BLaER1 (cell line): Measurements from ENCODE around the gene CYP4F22.

ENCODE experiments used
- H3K27ac ChIP-seq: shearing (Covaris generic); formaldehyde crosslinking; 2 replicates; pipeline ENCODE4 v1.8.1; 2022
- H3K27me3 ChIP-seq: shearing (Covaris generic); formaldehyde crosslinking; 2 replicates; pipeline ENCODE4 v1.8.1; 2022
- H3K36me3 ChIP-seq: shearing (Covaris generic); formaldehyde crosslinking; 2 replicates; pipeline ENCODE4 v1.8.1; 2022
- H3K4me1 ChIP-seq: shearing (Covaris generic); formaldehyde crosslinking; 2 replicates; pipeline ENCODE4 v1.8.1; 2022
- H3K4me2 ChIP-seq: shearing (Covaris generic); formaldehyde crosslinking; 2 replicates; pipeline ENCODE4 v1.8.1; 2022
- H3K4me3 ChIP-seq: shearing (Covaris generic); formaldehyde crosslinking; 2 replicates; pipeline ENCODE4 v1.8.1; 2022
- H3K9ac ChIP-seq: shearing (Covaris generic); formaldehyde crosslinking; 2 replicates; pipeline ENCODE4 v1.8.1; 2022
- H3K9me3 ChIP-seq: shearing (Covaris generic); formaldehyde crosslinking; 2 replicates; pipeline ENCODE4 v1.8.1; 2022
- H4K20me1 ChIP-seq: shearing (Covaris generic); formaldehyde crosslinking; 2 replicates; pipeline ENCODE4 v1.8.1; 2022
- Cebpa-rat ChIP-seq: shearing (Covaris generic); IDR thresholded peaks from 2 replicates; pipeline ENCODE4 v1.8.1; 2022

The CYP4F22 gene

DNA sequence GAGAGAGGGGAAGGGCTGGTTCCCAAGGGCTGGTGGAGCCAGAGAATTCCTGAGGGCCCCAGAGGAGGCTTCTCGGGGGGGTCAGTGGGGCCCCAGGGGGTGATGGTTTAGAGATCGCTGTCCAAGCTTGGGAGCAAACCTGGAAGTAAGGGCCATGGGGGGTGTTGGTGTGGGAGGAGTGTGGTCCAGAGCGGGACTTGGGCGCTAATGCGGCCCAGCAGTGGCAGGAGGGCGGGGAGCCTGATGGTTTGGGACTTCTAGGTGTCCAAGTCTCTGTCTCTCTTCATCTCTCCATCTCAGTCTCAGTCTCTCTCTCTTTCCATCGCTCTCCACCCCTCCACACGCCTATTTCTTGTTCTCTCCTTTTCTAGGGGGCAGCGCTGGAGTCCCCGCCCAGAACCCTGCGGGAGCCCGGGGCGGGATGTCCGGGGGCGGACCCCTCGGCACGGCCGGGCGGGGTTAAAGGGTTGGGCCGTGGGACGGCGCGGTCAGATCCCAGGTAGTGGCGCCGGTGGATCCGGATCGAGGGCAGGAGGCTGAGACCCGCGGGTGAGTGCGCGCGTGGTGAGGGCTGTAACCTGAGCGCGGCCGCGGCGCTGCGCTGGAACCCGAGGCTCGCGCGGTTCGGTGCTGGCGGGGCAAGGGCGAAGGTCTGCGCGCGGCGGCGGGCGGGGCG is at the start of gene CYP4F22:
Gene CYP4F22, plus strand, starts transcription at position 491 of the 676 bp plus-strand sequence. CDS start 16,812 bp downstream, outside the sequence.
- no peaks in the 10 kb centered on the region for H4K20me1 ChIP-seq
- H3K36me3 ChIP-seq, result no peaks in the 10 kb centered on the region
- H3K4me3 ChIP-seq, result no peak within 1 kb of the TSS
- H3K9ac ChIP-seq, result no peak within 1 kb of the TSS
- no peak within 1 kb of the TSS for H3K27ac ChIP-seq
- H3K4me1 ChIP-seq, result no peaks in the 10 kb centered on the region
- H3K9me3 ChIP-seq, result no peaks in the 10 kb centered on the region
- H3K4me2 ChIP-seq, result no peak within 1 kb of the TSS
- peaks cover 32% of the 10 kb centered on the region for H3K27me3 ChIP-seq
- TF ChIP-seq Cebpa-rat, result no peak

DNA sequence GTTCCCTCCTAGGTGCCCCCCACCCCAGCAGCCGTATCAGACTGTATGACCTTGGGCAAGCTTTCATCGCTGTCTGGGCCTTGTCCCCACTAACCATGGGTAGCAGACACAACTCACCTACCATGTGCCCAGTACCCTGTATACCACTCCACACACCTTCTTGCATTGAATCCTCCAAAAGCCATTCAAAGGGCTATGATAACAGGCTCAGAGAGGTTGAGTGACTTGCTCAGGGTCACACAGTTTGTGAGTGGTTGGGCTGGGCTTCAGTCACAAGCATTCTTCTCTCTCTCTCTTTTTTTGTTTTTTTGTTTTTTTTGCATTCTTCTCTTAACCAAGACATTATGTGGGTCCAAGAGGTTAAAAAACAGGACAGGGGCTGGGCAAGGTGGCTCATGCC is 46.6 kb upstream of the CYP4F22 start:
- Histone ChIP-seq H3K4me3 (no peak overlapping the region), H3K27ac (peak overlapping the region; percentile 98; the same call in 1 of the 2 replicates), H3K9ac (no peak overlapping the region), H3K36me3 (peaks cover 22% of the 10 kb centered on the region; the same call in 1 of the 2 replicates), H4K20me1 (no peaks in the 10 kb centered on the region), H3K27me3 (no peaks in the 10 kb centered on the region), H3K4me2 (peak overlapping the region; percentile 94), H3K9me3 (0 out of 2 replicates have a peak, but pooled peaks cover 5% of the 10 kb centered on the region), H3K4me1 (peaks cover 68% of the 10 kb centered on the region)
- TF ChIP-seq Cebpa-rat, result no peak

GRCh38 chr19:15463861-15464371 is 44.4 kb upstream of the CYP4F22 start:
- Histone ChIP-seq H3K9me3 (no peaks in the 10 kb centered on the region), H3K27ac (peak overlapping the region; percentile 98), H3K4me3 (peak overlapping the region; percentile 71), H3K4me2 (peak overlapping the region; percentile 94), H3K36me3 (0 out of 2 replicates have a peak, but pooled peaks cover 8% of the 10 kb centered on the region), H4K20me1 (no peaks in the 10 kb centered on the region), H3K4me1 (peaks cover 77% of the 10 kb centered on the region), H3K9ac (peak overlapping the region; percentile 87), H3K27me3 (peaks cover 4% of the 10 kb centered on the region)
- TF ChIP-seq Cebpa-rat, result no peak

DNA sequence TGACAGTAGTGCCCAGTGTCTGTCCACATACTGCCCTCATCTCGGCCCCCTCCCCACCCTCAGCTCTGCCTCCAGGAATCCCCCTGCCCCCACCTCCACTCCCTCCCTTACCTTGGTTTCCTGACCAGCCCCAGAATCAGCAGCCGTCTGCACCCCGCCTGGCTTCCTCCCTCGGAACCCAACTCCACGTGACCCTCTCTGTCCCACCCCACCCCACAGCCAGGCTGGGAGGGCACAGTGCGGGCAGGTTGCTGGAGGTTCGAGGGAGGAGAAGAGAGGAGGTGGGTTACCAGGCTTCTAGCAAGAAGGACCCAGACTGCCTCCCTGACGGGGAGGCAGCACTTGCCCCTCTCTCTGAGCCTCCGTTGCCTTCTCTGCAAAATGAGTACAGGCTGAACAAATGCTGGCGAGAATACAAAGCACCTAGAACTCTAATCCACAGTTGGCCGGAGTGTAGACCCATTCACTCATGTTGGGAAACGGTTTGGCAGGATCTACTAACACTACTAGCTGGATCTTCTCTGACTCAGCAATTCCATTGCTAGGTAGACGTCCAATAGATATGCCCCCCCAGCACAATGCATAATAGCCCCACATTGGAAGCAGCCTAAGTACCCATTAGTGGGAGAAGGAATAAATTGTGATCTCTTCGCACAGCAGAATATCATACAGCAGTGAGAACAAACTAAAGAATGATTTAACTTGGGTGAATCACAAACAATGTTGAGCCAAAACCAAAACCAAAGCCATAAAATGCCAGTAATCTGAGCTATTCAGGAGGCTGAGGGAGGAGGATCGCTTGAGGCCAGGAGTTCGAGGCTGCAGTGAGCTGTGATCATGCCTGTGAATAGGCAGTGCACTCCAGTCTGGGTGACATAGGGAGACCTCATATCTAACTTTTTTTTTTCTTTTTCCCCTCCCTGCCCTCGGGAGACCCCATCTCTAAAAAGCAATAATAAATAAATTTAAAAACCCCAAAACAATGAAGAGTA is 43.6 kb upstream of the CYP4F22 start, which contains the start of gene RASAL3:
Gene RASAL3, minus strand, starts transcription at position 151 of the 992 bp plus-strand sequence. CDS start 186 bp downstream, outside the sequence.
- peak within 1 kb of the TSS; percentile 71 for H3K4me3 ChIP-seq
- no peak for TF ChIP-seq Cebpa-rat

GRCh38 chr19:15466851-15467733 is 41.2 kb upstream of the CYP4F22 start:
- no peaks in the 10 kb centered on the region for H4K20me1 ChIP-seq
- peaks cover 88% of the 10 kb centered on the region for H3K4me1 ChIP-seq
- peaks cover 14% of the 10 kb centered on the region for H3K27me3 ChIP-seq
- H3K27ac ChIP-seq, result peak overlapping the region; percentile 83
- peak overlapping the region; percentile 62; the same call in 1 of the 2 replicates for H3K9ac ChIP-seq
- 0 out of 2 replicates have a peak, but pooled peaks cover 3% of the 10 kb centered on the region for H3K9me3 ChIP-seq
- no peak overlapping the region for H3K4me3 ChIP-seq
- TF ChIP-seq Cebpa-rat, result no peak
- H3K36me3 ChIP-seq, result no peaks in the 10 kb centered on the region
- H3K4me2 ChIP-seq, result peak overlapping the region; percentile 90

More for the DNA sequence above, 43.6 kb upstream of the CYP4F22 start, which contains the start of gene RASAL3:
- H3K36me3 ChIP-seq, result 0 out of 2 replicates have a peak, but pooled peaks cover 4% of the 10 kb centered on the region
- peak within 1 kb of the TSS; percentile 98 for H3K27ac ChIP-seq
- peaks cover 12% of the 10 kb centered on the region for H3K27me3 ChIP-seq
- H3K9ac ChIP-seq, result peak within 1 kb of the TSS; percentile 87
- peaks cover 85% of the 10 kb centered on the region for H3K4me1 ChIP-seq
- H3K9me3 ChIP-seq, result no peaks in the 10 kb centered on the region
- peak within 1 kb of the TSS; percentile 94 for H3K4me2 ChIP-seq
- no peaks in the 10 kb centered on the region for H4K20me1 ChIP-seq

GRCh38 chr19:15467734-15468214 is 40.6 kb upstream of the CYP4F22 start:
- 0 out of 2 replicates have a peak, but pooled peaks cover 3% of the 10 kb centered on the region for H3K9me3 ChIP-seq
- peak overlapping the region; percentile 83; the same call in 1 of the 2 replicates for H3K27ac ChIP-seq
- no peak overlapping the region for H3K4me3 ChIP-seq
- peaks cover 14% of the 10 kb centered on the region for H3K27me3 ChIP-seq
- no peak overlapping the region; the same call in 1 of the 2 replicates for H3K9ac ChIP-seq
- no peaks in the 10 kb centered on the region for H3K36me3 ChIP-seq
- no peaks in the 10 kb centered on the region for H4K20me1 ChIP-seq
- H3K4me1 ChIP-seq, result peaks cover 81% of the 10 kb centered on the region
- H3K4me2 ChIP-seq, result peak overlapping the region; percentile 90
- TF ChIP-seq Cebpa-rat, result peak; percentile 50; the same call in 1 of the 2 replicates

DNA sequence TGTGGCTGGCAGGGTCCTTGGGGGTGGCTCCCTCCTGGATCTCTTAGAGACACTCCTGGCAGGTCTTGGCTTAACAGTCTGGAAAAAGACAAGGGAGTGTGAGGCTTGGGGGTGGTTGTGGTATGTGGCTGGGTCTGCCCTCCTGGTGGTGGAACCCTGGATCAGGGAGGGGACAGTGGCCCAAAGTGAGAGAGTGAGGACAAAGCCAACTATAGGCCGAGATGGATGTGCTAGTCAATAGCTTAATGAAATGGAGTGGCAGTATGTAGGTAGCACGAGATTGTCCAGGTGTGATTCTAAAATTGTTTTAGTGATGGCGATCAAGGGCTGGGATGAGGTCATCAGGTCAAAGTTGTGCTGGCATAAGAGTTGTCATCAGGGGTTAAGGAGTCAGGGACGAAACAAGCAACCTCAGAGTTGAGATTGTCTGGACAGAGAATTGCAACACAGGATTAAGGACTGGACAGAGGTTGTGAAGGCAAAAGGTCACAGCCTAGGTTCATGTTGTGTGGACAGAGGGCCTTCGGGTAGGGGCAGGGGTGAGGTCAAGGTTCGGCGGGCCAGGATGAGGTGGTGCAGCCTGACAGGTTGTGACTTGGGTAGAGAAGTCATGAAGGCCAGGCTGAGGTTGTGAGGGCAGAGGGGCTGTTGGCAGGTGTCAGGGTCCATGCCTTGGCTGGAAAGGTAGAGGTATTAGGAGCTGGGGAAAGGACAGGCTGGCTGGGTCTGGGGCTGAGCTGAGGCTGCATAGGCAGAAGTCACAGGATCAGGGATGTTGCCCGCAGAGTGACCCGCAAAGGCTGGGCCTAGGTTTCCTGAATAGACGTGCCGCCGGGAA is 39.4 kb upstream of the CYP4F22 start:
- H3K9ac ChIP-seq, result peak overlapping the region; percentile 32; the same call in 1 of the 2 replicates
- H3K36me3 ChIP-seq, result no peaks in the 10 kb centered on the region
- H3K27ac ChIP-seq, result peak overlapping the region; percentile 31
- H3K4me3 ChIP-seq, result peak overlapping the region; percentile 46; the same call in 1 of the 2 replicates
- H3K4me1 ChIP-seq, result peaks cover 79% of the 10 kb centered on the region
- H3K4me2 ChIP-seq, result peak overlapping the region; percentile 90
- TF ChIP-seq Cebpa-rat, result no peak
- H3K9me3 ChIP-seq, result 0 out of 2 replicates have a peak, but pooled peaks cover 3% of the 10 kb centered on the region
- peaks cover 14% of the 10 kb centered on the region for H3K27me3 ChIP-seq
- no peaks in the 10 kb centered on the region for H4K20me1 ChIP-seq
